Measurements from ENCODE around the gene RASL10A. TPM values are rescaled to one million over a fixed set of nuclear protein-coding genes. Genes with fewer than 3 reads are reported as not detected.

The RASL10A gene
- total and polyA plus RNA-seq, 9 of the 15 experiments (the other 6 are each of a cell fraction or from before 2014, with no cell fraction given): 0.17 to 1.2 (median 0.45) TPM; not detected in 3

DNA sequence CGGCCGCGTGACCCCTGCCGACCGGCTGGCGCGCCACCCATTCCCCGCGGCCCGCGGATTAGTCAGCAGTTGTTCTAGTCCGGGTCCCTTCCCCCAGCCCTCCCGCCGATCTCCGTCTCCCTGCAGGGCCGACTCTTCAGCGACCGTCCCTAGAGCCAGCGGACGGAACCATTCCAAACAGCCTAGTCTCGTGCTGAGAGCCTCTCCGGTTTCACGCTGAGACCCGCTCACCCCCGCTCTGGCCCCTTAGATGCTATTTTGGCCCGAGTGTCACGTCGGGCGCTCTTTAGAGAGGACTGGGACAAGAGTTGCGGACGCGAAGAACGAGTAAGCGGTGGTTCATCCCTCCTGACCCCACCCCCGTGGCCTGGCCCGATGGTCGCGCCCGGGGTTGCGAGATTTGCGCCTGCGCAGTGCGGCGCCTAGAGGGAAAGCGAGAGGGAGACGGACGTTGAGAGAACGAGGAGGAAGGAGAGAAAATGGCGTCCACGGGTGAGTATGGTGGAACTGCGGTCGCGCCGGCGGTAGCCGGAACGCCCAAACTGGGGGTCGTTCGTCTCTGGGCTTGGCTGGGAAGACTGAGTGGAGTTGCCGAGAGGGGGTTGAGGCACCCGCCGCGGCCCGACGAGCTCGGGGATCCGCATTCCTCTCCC is 47.5 kb downstream of the RASL10A start, which contains the start of the genes EWSR1 and RHBDD3 (continued):
- TF ChIP-seq BRD4 (IDR thresholded peaks at IDR 0.05) (no peak), ZNF57 (CRISPR knock-in tag; IDR thresholded peaks at IDR 0.05) (no peak), MTA2 (IDR thresholded peaks at IDR 0.05; ENCODE audit: low read depth) (no peak), ETV5 (CRISPR knock-in tag; IDR thresholded peaks at IDR 0.05; ENCODE audit: low read depth) (no peak), AFF1 (IDR thresholded peaks at IDR 0.05; ENCODE audit: low read depth in 1 of 2, partially characterized antibody in 2 of 2) (peak in 1 of 2 experiments; percentile 46), SREBF1 (IDR thresholded peaks at IDR 0.05; ENCODE audit: borderline replicate concordance, low read depth, low read length) (0 out of 2 replicates have a peak, but pooled peaks have one; percentile 17), PPARD (CRISPR knock-in tag; IDR thresholded peaks at IDR 0.05) (no peak), PRMT5 (CRISPR knock-in tag; IDR thresholded peaks at IDR 0.05) (no peak), ZNF518B (CRISPR knock-in tag; IDR thresholded peaks at IDR 0.05) (no peak), MAZ (CRISPR knock-in tag; conservative IDR thresholded peaks at IDR 0.05 in 1 of 2, IDR thresholded peaks at IDR 0.05 in 1 of 2) (peak; percentile 41 to 65), ATF1 (CRISPR knock-in tag; IDR thresholded peaks at IDR 0.05) (no peak), ATF1 (tag; IDR thresholded peaks at IDR 0.05) (0 out of 2 replicates have a peak, but pooled peaks have one; percentile 38), SOX6 (IDR thresholded peaks at IDR 0.05) (peak; percentile 3; the same call in 1 of the 2 replicates), RBM14 (IDR thresholded peaks at IDR 0.05; ENCODE audit: borderline replicate concordance, insufficient read depth, low read depth, low read length) (no peak)
- TF ChIP-seq, protein P1, sequence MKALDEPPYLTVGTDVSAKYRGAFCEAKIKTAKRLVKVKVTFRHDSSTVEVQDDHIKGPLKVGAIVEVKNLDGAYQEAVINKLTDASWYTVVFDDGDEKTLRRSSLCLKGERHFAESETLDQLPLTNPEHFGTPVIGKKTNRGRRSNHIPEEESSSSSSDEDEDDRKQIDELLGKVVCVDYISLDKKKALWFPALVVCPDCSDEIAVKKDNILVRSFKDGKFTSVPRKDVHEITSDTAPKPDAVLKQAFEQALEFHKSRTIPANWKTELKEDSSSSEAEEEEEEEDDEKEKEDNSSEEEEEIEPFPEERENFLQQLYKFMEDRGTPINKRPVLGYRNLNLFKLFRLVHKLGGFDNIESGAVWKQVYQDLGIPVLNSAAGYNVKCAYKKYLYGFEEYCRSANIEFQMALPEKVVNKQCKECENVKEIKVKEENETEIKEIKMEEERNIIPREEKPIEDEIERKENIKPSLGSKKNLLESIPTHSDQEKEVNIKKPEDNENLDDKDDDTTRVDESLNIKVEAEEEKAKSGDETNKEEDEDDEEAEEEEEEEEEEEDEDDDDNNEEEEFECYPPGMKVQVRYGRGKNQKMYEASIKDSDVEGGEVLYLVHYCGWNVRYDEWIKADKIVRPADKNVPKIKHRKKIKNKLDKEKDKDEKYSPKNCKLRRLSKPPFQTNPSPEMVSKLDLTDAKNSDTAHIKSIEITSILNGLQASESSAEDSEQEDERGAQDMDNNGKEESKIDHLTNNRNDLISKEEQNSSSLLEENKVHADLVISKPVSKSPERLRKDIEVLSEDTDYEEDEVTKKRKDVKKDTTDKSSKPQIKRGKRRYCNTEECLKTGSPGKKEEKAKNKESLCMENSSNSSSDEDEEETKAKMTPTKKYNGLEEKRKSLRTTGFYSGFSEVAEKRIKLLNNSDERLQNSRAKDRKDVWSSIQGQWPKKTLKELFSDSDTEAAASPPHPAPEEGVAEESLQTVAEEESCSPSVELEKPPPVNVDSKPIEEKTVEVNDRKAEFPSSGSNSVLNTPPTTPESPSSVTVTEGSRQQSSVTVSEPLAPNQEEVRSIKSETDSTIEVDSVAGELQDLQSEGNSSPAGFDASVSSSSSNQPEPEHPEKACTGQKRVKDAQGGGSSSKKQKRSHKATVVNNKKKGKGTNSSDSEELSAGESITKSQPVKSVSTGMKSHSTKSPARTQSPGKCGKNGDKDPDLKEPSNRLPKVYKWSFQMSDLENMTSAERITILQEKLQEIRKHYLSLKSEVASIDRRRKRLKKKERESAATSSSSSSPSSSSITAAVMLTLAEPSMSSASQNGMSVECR (CRISPR knock-in tag; IDR thresholded peaks at IDR 0.05): peak; percentile 37

Data from K562 (cell line).